ENCODE measurements around the gene CACHD1.
"Not testable (repeated sequence)": the region's sequence is repeated elsewhere in the genome, so short reads cannot be mapped to it uniquely, and the experiment has no call there.

The CACHD1 gene

DNA sequence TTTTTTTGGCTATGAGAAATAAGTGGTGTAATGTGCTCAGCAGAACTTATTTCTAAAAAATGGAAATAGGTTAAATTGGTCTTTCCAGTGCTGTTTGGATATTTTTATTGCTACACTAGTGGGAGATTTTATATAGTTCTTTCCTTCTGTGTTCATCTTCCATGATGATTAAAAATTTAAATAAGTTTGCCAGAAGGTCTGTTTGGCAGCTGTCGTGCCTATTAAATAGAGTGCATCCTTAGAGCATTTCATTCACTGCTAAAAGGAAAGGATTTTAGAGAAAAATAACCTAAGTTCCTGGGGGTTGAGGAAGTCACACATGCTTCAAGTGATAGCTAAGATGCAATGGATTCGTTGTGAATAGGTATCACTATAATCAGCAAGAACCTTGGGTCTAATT, 245.3 kb downstream of the CACHD1 start:
- no peak for DNase-seq

DNA sequence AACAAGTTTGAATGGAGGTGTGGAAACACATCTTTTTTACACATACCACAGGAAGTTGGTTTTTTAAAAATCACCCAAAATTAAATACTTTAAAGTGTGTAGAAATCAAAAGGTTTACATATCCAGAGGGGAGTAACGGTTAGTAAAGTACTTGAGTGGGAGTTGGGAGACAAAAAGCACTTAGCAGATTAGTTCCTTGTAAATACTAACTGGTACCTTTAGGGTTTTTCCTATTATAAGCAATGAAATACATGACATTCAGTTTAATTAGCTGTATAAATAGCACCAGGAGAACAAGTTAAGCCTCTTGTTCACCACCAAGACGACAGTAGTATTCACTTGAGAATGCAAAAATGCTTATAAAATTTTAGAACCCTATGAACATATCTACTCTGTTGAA, 251.2 kb downstream of the CACHD1 start:
- no peak for DNase-seq

DNA sequence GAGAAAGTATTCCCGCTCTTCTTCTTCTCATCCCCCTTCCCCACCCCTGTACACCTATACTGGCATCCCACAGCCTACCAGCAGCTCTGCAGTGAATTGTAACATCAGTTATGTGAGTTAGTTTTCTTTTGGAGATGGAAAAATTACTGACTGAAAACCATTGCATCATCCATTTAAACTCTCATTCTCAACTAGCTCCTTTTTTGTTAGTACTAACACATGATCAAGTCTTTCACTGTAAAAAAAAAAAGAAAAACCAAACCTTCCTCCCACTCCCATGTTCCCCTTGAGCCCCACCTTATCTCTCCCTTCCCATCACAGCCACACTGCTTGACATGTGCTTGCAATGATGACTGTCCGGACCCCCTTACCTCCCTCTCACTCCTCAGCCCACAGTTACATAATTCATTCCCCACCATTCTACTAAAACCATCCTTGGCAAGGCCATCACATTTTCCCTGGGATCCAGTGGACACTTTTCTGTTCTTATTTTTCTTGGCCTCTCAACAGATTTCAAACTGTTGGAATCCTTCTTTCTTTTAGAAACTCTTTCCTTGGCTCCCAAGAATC, 251.7 kb downstream of the CACHD1 start:
- no peak for DNase-seq

DNA sequence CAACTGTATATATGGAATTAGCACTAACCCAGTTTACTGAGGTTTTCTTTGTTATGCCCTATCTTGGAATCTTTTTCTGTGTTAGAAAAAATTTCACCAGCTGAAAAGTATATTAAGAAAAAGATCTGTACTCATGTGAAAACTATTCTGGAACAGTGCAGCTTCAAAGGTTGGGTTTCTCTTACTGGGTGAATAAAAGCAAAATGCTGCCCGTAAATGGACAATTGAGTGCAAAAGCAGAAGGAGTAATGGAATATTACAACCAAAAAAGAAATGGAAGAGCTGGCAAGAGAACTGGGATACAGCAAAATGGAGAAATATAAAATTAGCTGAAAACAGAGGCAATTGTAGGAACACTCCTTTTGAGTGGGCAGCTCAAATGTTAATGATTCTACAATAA, 257.9 kb downstream of the CACHD1 start:
- DNase-seq = no peak

DNA sequence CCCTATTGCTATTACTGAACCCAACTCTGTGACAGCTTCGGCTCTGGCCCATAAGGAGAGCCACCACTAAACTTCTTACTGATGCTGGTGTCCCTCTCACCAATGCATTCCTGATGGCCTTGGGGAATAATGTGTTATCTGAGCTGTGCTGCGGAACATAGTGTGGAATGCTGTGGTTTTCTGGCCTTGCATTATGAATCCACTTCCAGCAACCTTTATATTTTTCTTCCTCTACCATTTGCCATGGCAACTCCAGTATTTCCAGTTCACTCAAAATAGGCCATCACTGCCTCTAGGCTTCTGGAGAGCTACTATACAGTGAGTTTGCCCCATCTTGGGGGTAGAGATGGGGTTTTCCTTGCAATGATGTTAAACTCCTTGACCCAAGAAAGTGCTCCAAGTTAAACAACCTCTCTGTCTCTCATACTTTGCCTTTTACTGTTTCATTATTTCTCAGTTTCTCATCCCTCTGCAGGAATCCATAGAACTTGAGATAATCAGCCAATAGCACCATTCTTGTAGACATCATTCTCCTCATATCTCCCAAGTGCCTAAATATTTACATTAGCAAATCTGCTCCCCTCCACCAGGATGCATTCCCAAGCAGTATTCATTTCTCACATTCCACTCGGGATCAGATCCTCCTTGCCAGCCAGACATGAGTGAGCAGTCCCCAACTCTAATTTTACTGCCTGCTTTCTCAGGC, 263.8 kb downstream of the CACHD1 start:
- no peak for DNase-seq

DNA sequence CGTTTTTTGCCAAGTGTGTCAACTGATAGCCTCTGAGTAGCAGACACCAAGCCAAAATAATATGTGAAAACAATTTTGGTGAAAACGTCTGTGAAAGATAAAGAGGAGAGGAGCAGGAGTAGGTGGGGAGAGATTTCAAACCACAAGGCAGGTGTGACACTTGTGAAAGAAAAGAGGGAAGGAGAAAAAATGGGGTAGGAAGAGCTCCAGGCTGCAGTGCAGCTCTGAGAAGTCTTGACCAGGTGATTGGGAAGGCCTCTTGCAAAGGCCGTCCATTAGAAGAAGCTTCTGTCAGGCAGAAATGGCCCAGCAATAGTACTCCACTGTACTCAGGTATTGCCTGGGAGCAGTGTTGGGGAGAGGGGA, 264.3 kb downstream of the CACHD1 start:
- no peak for DNase-seq

DNA sequence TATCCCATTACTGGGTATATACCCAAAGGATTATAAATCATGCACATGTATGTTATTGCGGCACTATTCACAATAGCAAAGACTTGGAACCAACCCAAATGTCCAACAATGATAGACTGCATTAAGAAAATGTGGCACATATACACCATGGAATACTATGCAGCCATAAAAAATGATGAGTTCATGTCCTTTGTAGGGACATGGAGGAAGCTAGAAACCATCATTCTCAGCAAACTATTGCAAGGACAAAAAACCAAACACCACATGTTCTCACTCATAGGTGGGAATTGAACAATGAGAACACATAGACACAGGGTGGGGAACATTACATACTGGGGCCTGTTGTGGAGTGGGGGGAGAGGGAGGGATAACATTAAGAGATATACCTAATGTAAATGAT, 270.8 kb downstream of the CACHD1 start:
- not testable (repeated sequence) for DNase-seq
